Activated naive CD4-positive, alpha-beta T cell treated with anti-CD3 and anti-CD28 coated beads, Interleukin-2, amount 50 U/mL, for 16 hours (primary cell): ENCODE data around the gene LAMA5.

Experiments
- DNase-seq: peaks from one replicate; pipeline ENCODE4 v3.0.0-alpha.2; 2020

Gene LAMA5

DNA sequence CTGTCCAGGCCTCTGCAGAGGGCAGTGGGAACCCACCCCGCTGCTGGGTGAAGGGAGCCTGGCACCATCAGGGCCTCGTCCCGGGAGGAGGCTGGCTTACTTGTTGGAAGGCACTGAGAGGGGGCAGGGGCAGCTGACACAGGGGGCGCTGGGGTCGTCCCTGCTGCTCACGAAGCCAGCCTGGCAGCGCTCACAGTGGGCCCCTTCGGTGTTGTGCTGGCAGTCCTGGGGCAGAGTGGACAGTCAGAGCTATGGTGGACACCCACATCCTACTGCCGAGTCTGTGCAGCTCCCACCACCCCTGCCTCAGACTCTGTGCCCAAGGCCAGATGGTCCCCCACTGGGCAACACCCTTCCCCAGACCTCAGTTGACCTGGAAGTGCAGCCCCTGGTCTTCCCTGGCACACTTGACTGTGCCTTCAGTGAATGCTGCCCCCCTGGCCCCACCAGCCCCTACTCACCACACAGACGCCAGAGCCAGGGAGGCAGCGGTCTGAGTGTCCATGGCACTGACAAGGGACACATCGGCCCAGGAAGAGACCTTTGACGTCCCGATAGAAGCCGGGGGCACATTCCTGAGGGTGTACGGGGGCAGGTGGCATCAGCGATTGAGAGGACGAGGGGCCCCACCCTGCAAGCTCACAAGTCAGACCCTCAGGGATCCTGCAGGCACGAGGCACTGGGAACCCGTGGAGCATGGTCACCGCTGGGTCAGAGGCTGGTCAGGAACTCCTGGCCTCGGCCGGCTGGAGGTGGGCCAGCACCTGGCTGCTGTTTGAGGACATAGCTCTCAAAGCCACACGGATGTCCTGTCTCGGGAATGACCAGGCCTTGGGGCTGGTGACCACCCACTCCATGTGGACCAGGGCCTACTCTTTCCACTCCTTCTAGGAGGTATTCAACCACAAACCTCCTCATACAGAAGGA is 42.9 kb downstream of the LAMA5 start:
- DNase-seq = no peak

DNA sequence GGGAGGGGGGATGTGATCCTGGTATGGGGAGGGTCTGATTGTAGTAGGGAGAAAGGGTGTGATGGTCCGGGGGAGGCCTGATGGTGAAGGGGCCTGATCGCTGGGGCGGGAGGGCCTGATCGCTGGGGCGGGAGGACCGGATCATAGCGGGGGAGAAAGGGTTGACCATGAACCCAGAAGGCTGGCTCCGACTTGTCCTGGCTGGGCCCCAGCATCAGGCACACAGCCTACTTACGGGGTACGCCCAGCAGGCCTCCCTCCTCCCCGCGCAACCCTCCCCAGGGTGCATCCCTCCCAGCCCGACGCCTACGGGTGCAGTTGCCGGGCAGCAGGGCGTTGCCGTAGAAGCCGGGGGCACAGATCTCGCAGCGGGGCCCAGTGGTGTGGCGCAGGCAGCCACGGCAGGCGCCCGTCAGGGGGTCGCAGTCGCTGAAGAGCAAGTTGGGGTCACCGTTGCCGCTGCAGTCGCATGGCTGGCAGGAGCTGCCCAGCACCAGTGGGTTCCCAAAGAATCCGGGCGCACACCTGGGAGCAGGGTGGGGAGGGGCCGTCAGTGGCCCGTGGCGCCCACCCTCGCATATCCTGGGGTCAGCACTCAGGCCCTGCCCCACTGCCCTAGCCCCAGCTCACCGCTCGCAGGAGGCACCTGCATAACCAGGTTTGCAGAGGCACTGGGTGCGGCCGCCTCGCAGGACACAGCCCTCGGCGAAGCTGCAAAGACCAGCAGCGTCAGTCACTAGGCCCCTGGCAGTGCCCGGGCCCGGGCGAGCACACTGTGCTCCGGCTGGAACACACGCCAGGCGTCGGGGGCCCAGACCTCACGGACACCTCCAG is 43.7 kb downstream of the LAMA5 start:
- no peak for DNase-seq

DNA sequence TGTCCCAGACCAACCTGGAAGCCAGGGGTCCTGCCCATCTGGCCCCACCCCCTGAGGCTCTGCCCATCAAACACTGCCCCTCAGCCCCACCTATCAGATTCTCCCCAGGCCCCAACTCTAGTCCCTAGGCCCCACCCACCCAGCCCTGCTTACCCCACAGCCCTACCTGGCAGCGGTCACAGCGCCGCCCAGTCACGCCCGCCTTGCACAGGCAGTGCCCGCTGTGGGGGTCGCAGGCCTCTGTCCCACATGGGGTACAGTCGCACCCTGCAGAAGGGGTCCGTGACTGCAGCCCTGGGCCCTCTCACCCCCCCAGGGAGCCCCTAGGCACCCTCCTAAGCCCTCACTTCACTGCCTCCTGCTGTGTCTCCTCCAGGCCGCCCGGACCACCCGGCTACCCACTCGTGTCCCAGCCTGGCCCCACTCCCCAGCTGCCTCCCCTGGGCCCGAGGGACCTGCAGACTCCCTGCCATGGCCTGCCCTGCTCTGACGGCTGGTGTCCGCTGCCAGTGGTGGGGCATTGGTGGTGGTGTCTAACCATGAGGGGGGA is 44.5 kb downstream of the LAMA5 start:
- no peak for DNase-seq

DNA sequence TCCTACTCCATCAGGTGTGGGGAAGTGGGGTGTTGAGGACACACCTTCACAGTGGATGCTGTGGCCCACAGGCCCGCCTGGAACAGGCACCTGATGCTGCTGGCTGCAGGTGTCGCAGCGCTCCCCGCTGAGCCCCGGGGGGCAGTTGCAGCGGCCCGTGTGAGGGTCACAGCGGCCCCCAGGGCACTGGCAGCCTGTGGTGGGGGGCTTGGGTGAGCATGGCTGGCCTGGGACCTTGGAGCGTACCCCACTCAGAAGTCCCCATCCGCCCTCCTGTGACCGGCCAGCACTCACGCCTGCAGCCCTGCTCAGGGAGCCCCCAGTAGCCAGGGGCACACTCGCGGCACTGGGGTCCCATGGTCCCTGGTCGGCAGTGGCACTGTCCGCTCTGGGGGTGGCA is 45.1 kb downstream of the LAMA5 start:
- DNase-seq = no peak

DNA sequence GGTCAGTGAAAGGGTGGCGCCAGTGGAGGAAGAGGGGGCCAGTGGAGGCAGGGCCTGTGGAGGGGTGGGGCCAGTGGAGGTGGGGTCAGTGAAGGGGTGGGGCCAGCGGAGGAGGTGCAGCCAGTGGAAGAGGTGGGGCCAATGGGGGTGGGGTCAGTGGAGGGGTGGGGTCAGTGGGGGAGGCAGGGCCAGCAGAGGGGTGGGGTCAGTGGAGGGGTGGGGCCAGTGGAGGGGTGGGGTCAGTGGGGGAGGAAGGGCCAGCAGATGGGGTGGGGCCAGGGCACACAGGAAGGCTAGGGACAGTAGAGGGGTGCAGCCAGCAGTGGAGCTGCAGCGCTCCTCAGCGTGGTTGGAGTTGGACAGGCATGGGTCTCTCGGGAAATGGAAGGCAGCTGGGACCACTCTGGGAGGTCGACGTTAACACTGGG is 45.6 kb downstream of the LAMA5 start:
- DNase-seq = no peak

DNA sequence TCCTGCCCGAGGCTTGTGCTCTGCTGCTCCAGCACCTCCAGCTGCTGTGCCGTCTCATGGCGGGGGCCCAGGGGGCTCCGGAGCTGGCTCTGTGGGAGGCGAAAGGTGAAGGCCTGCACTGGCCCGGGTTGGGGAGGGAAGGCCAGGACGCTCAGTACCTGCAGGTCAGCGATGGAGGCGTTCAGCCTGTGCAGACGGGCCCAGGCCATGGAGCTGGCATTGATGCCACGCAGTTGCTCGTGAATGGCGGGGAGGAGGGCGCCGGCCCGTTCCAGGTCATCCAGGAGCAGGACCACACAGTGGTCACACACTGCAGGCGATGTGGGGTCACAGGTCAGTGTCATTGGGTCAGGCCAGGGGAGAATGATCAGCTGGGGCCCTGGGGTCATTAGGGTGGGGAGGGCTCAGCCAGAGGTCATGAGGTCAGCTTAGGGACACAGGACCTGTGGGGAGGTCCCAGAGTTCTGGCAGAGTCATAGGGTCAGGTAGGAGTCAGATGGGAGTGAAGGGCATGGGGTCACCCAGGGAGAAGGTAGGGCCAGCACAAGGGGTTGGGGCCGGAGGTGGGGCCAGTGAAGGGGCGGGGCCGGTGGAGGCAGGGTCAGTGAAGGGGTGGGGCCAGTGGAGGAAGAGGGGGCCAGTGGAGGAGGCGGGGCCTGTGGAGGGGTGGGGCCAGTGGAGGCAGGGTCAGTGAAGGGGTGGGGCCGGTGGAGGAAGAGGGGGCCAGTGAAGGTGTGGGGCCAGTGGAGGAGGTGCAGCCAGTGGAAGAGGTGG is 46.3 kb downstream of the LAMA5 start:
- DNase-seq = no peak

DNA sequence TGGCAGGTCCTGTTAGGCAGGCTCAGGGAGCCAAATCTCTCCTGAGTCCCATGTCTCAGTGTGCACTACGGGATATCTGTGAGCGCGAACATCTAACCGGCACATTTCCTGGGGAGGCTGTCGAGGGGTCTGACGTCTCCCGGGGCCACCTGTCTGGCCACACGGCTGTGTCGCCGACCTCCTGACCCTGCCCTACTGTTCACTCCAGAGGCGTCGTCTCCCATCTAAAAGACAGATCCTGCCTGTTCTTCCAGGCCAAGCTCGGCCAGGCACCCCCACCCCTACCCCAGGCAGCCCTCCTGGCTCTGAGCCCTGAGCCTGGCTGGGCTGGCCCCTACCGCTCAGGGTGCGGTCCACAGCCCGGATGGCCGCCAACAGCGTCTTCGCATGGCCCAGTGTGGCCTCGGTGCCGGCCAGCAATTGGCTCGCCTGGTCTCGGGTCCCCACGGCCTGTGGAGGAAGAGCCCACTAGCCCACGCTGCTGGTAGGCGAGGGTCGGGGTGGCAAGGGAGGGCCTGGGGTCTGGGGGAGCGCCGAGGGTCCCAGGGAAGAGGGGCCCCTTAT is 47.7 kb downstream of the LAMA5 start:
- DNase-seq = no peak

DNA sequence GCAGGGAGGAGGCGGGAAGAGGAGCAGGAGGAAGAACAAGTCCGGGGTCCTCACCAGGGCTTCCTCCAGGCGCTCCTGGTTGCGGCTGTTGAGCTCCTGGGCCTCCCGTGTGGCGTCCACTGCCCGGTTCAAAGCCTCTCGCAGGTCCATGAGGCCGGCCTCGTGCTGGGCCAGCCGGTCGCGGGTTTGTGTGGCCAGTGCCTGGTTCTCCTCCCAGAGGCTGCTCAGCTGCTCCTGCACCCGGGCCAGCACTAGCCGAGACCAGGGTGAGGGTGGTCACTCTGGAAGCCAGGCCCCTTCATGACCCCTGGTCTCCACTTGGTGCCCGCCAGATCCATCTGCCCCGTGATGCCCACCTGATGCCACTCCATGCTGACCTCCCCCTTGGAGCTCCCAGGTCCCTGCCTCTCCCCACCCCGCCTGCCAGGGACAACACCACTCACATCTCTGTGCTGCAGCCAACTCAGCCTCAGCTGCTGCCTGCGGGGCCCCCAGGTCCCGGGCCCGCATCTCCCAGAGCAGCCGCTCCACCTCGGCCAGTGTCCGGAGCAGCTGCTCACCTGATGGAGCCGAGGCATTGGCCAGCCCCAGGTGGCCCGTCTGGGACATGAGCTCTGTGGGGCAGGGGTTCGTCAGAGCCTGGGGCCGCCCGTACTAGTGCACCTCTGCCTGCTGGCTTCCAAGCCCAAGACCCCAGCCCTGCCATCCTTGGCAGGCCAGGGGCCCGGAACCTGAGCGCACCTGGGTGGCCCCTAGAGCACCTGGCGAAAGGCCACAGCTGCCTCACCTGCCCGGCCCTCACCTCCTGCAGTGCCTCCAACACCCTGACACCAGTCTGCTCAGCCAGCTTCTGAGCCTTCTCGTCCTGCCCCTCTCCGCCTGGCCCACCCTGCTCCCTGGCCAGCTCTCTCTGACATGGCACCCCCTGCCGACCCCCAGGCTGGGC is 48.4 kb downstream of the LAMA5 start:
- no peak for DNase-seq

DNA sequence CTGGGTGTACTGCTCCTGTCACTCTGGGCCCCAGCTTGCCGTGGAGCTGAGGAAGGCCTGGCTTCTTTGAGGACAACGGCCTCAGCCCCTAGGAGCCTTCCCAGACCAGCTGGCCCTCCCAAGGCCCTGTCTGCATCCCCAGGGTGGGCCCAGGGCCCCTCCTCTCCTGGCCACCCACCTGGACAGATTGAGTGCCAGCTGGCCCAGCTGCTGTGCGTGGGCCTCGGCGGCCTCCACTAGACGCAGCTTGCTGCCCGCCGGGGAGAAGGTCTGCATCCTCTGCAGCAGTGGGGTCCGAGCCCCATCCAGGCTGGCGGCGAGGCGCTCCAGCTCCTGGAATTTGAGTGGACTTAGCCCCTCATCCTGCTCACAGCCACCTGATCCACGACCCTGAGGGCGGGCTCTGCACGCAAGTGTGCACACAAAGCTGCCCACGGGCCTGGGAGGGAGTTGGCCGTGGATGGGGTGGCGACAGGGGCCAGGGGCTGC is 49.9 kb downstream of the LAMA5 start:
- no peak for DNase-seq

DNA sequence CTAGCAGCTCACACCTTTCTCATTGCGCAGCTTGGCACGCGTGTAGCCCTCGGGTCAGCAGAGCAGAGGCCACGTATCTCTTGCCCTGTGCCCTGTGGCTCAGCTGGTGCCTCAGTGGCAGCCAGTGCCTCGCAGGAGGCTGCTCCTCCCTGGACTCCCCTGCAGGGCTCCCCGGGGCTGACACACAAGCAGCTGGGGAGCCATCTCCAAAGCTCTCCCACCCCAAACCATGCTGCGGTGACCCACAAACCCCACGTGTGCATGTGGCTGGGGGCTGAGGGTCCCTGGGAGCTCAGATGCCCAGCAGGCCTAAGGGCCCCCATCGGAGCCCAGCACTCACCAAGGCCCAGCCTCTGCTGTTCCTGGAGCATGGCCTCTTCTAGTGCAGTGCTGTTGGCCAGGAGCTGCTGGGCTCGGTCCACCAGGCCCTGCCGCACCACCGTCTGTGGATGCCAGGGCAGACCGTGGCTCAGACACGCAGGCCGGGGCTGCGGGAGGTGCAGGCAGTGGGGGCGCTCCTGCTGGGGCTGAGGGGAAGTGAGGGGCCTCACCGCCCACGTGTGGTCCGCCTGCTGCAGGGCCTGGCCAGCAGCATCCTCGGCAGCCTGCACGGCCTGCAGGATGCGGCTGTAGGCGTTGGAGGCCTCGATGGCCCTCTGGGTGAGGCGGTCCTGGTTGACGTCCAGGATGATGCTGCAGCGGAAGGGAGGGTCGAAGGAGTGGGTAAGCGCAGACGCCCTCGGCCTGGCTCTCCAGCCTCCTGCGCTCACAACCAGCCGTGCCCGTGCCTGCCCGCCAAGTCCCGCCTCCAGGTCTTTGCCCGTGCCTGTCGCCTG is 50.6 kb downstream of the LAMA5 start:
- no peak for DNase-seq

DNA sequence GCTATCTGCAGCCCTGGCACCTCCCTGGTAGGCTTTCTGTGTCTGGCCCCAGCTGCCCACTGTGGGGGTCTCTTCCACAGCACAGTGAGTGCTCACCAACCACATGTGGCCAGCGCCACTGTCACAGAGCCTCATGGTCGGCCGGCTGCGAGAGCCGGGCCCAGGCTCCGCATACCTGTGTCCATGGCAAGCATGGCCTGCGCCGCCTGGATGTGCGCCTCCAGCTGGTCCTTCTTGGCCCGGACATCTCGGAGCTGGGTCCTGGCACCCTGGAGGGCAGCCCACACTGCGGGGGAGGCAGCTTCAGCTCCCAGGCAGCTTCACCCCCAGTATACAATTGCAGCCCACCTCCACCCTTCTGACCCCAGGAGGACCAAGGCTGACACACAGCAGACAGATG is 51.3 kb downstream of the LAMA5 start:
- no peak for DNase-seq

DNA sequence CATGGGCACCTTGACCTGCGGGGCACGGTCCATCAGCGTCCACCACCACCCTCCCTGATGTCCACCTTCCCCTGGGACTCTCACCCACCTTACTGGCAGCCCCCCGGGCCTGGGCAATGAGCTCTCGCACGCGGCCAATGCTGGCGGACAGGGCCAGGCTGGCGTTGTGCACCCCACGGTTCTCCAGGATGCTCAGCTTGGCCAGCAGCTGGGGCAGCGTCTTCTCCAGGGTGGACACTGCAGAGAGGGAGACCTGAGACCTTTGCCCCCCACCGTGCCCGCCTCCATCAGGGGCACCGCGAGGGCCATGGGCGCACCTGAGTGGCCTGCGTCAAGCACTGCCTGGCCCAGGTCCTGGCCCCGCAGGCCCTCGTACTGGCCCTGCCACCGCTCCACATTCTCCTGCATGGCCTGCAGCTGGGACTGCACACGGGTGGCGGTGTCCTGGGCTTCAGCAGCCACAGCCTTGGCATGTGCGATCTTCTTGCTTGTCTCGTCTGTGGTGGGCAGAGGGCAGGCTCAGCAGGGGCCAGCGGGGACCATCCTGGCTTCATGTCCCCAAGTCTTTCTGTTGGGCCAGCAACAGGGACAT is 52.3 kb downstream of the LAMA5 start:
- no peak for DNase-seq

DNA sequence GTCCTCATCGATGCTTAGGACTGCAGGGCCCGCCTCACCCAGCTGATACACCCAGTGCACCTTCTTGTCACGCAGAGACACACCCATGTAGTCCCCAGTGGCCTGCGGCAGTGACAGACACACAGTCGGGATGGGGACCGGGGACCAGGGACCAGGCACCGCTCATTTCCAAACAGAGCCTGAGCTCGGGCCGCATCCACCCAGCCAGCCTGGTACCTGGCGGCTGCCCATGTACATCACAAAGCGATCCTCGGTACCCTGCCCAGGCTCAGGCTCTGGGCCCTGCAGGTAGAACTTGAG is 52.8 kb downstream of the LAMA5 start:
- no peak for DNase-seq

DNA sequence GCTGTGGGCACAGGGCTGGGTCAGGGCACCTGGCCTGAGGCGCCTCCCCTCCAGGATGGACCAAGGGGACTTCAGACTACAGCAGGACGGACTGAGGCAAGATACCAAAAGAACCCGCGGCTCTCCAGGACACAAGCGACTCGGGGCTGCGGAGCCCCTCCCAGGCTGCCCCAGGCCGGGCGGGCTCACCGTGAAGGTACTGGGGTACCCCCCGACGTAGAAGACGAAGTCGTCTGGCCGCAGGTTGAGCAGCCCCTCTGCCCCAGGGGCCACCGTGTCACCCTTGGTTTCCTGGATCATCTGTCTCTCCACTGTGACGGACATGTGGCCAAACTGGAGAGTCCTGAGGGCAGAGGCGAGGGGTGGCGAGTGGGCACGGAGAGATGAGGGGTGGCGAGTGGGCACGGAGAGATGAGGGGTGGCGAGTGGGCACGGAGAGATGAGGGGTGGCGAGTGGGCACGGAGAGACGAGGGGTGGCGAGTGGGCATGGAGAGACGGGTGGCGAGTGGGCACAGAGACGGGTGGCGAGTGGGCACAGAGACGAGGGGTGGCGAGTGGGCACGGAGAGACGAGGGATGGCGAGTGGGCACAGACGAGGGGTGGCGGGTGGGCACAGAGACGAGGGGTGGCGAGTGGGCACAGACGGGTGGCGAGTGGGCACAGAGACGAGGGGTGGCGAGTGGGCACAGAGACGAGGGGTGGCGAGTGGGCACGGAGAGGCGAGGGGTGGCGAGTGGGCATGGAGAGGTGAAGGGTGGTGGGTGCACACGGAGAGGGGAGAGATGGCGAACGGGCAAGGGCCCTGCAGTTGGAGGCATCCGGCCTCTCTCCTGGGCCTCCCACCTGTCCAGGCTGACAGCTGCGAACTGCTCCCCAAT is 53.4 kb downstream of the LAMA5 start:
- DNase-seq = no peak

DNA sequence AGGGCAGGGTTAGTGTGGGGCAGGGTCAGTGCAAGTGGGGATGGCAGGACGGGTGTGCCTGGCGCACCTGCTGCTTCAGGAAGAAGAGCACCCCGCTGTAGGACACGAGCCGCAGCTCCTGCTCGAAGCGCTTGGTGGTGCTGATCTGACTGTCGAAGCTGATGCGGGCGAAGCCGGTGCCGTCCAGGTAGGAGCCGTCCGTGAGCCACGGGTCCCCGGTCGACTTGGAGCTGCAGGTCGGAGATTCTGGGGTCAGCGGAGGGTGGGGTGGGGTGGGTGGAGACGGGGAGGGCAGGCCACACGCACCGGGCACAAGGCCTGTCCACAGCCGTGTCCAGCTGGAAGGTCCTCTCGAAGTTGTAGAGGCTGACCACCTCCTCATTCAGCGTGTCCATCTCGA is 54.1 kb downstream of the LAMA5 start:
- DNase-seq = no peak

DNA sequence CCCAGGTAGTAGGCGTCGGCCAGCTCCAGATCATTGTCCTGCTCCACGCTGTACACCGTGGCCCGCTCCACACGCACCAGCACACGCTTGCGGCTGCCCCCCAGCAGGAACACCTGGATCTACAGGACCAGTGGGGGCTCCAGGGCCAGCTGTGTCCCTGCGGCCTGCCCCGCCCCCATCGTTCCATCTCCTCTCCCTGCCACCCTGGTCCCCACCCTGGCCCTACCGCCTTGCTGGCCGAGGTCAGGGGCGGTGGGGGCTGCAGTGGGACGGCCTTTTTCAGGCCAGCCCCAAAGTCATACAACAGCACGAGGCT is 54.5 kb downstream of the LAMA5 start:
- no peak for DNase-seq

DNA sequence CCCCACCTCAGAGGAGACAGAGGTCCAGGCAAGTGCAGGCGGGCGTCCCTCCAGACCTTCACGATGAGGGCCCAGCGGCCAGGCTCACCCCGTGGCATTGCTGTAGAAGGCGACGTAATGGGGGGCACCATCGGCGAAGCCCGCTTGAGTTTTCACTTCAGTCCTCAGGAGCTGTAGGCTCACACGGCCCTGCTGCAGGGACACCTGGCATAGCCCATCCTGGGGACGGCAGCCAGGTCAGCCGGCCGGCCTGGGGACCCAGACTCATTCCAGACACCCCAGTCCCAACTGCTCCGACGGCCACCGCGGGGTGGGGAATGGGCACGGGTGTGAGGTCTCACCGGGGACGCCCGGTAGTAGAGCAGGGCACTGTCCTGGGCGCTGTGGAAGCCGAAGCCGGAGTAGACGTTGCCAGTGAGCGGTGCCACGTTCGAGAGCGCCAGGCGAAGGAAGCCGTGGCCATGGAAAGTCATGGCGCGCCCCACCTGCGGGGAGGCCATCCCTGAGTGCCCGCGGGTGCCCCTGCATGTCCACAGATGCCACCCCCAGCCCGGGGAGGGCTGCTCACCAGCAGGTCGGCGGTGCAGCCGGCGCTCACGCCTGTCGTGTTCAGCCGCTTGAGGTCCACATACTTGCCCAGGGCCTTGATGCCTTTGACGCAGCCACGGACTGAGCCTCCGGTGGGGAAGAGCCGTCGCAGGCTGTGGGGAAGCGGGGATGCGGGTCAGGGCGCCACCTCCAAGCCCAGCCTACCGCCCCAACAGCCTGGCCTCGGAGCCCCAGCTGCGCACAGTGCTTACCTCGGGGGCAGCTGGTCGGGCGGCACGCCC is 55.1 kb downstream of the LAMA5 start:
- no peak for DNase-seq

DNA sequence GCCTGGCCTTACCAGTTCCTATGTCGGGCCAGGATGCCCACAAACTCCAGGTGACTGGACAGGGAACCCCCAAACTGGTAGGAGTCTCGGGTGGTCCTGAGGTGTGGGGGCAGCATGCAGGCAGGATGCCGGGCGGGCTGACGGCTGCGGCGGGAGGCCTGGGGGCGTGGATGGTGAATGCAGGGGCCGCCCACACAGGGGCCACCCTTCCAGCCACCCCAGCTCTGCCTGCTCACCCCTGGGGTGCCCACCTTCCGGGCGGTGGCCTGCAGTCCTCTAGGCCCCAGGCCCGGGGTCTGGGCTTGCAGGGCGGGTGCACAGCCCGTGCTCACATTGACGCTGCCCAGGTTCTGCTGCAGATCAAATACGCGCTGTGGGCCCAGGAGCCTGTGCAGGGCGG is 56.0 kb downstream of the LAMA5 start:
- DNase-seq = no peak
